HUES6 (cell line): ENCODE results near the gene TLE1.

ENCODE experiments used
- H3K27ac ChIP-seq: 2 replicates; pipeline ENCODE4 v1.7.0; 2013; ENCODE audit warnings: low read depth, mild to moderate bottlenecking, low read length, inconsistent platforms
- H3K27me3 ChIP-seq: 2 replicates; pipeline ENCODE4 v1.6.1; 2013; ENCODE audit warnings: low read length; ENCODE audit not compliant: control insufficient read depth, insufficient read depth
- H3K36me3 ChIP-seq: 2 replicates; pipeline ENCODE4 v1.6.1; 2013; ENCODE audit warnings: low read length; ENCODE audit not compliant: control insufficient read depth, insufficient read depth
- H3K4me1 ChIP-seq: 2 replicates; pipeline ENCODE4 v1.6.1; 2013; ENCODE audit warnings: low read length; ENCODE audit not compliant: control insufficient read depth, insufficient read depth
- H3K4me3 ChIP-seq: 2 replicates; pipeline ENCODE4 v1.5.1; 2013; ENCODE audit warnings: low read depth, low read length
- H3K9ac ChIP-seq: one replicate; pipeline ENCODE4 v1.6.1; 2013; ENCODE audit warnings: mild to moderate bottlenecking, low read length
- H3K9me3 ChIP-seq: 2 replicates; pipeline ENCODE4 v1.6.1; 2013; ENCODE audit warnings: low read depth, low read length; ENCODE audit not compliant: control insufficient read depth, insufficient read depth

TLE1 gene

GRCh38 chr9:81685763-81686613 is 3.4 kb downstream of the TLE1 start:
- Histone ChIP-seq H3K9me3 (no peaks in the 10 kb centered on the region), H3K27ac (no peak overlapping the region), H3K4me1 (peaks cover 35% of the 10 kb centered on the region), H3K36me3 (peaks cover 51% of the 10 kb centered on the region), H3K4me3 (peak overlapping the region; percentile 90), H3K27me3 (peaks cover 7% of the 10 kb centered on the region), H3K9ac (no peak overlapping the region)

- H3K4me1 ChIP-seq, result peaks cover 40% of the 10 kb centered on the region
- H3K27me3 ChIP-seq, result no peaks in the 10 kb centered on the region
- H3K36me3 ChIP-seq, result peaks cover 56% of the 10 kb centered on the region
- H3K27ac ChIP-seq, result no peak overlapping the region
- H3K9me3 ChIP-seq, result no peaks in the 10 kb centered on the region
- no peak overlapping the region for H3K9ac ChIP-seq
- H3K4me3 ChIP-seq, result no peak overlapping the region
Observed at GRCh38 chr9:81684635-81685034, 4.7 kb downstream of the TLE1 start.

GRCh38 chr9:81683704-81684103 is 5.6 kb downstream of the TLE1 start:
- H3K4me1 ChIP-seq, result peaks cover 40% of the 10 kb centered on the region
- no peak overlapping the region for H3K9ac ChIP-seq
- H3K36me3 ChIP-seq, result peaks cover 56% of the 10 kb centered on the region
- H3K27me3 ChIP-seq, result no peaks in the 10 kb centered on the region
- H3K27ac ChIP-seq, result no peak overlapping the region
- H3K9me3 ChIP-seq, result no peaks in the 10 kb centered on the region
- H3K4me3 ChIP-seq, result no peak overlapping the region

GRCh38 chr9:81683238-81683637 is 6.1 kb downstream of the TLE1 start:
- Histone ChIP-seq H3K4me1 (peaks cover 40% of the 10 kb centered on the region), H3K27ac (no peak overlapping the region), H3K9ac (no peak overlapping the region), H3K9me3 (no peaks in the 10 kb centered on the region), H3K36me3 (peaks cover 57% of the 10 kb centered on the region), H3K27me3 (no peaks in the 10 kb centered on the region), H3K4me3 (no peak overlapping the region)

- peaks cover 60% of the 10 kb centered on the region for H3K36me3 ChIP-seq
- no peak overlapping the region for H3K4me3 ChIP-seq
- no peaks in the 10 kb centered on the region for H3K9me3 ChIP-seq
- no peak overlapping the region for H3K9ac ChIP-seq
- no peak overlapping the region for H3K27ac ChIP-seq
- peaks cover 40% of the 10 kb centered on the region for H3K4me1 ChIP-seq
- no peaks in the 10 kb centered on the region for H3K27me3 ChIP-seq
Observed at GRCh38 chr9:81682797-81683196, 6.5 kb downstream of the TLE1 start.

GRCh38 chr9:81682177-81682576 is 7.2 kb downstream of the TLE1 start:
- no peaks in the 10 kb centered on the region for H3K9me3 ChIP-seq
- no peak overlapping the region for H3K27ac ChIP-seq
- H3K9ac ChIP-seq, result no peak overlapping the region
- H3K27me3 ChIP-seq, result no peaks in the 10 kb centered on the region
- peaks cover 60% of the 10 kb centered on the region for H3K36me3 ChIP-seq
- no peak overlapping the region for H3K4me3 ChIP-seq
- H3K4me1 ChIP-seq, result peaks cover 40% of the 10 kb centered on the region

- no peak overlapping the region for H3K9ac ChIP-seq
- peaks cover 60% of the 10 kb centered on the region for H3K36me3 ChIP-seq
- no peaks in the 10 kb centered on the region for H3K27me3 ChIP-seq
- H3K4me1 ChIP-seq, result peaks cover 30% of the 10 kb centered on the region
- H3K27ac ChIP-seq, result no peak overlapping the region
- no peaks in the 10 kb centered on the region for H3K9me3 ChIP-seq
- H3K4me3 ChIP-seq, result no peak overlapping the region
Observed at GRCh38 chr9:81680506-81680905, 8.8 kb downstream of the TLE1 start.

GRCh38 chr9:81680006-81680405 is 9.3 kb downstream of the TLE1 start:
- Histone ChIP-seq H3K36me3 (peaks cover 55% of the 10 kb centered on the region), H3K27ac (no peak overlapping the region), H3K4me1 (peaks cover 29% of the 10 kb centered on the region), H3K9ac (no peak overlapping the region), H3K9me3 (no peaks in the 10 kb centered on the region), H3K4me3 (no peak overlapping the region), H3K27me3 (no peaks in the 10 kb centered on the region)

GRCh38 chr9:81678088-81678487 is 11.3 kb downstream of the TLE1 start:
- no peaks in the 10 kb centered on the region for H3K27me3 ChIP-seq
- H3K4me3 ChIP-seq, result no peak overlapping the region
- no peak overlapping the region for H3K9ac ChIP-seq
- peaks cover 13% of the 10 kb centered on the region; the same call in 1 of the 2 replicates for H3K4me1 ChIP-seq
- no peak overlapping the region for H3K27ac ChIP-seq
- no peaks in the 10 kb centered on the region for H3K9me3 ChIP-seq
- peaks cover 36% of the 10 kb centered on the region for H3K36me3 ChIP-seq

GRCh38 chr9:81676395-81676794 is 13.0 kb downstream of the TLE1 start:
- Histone ChIP-seq H3K27ac (no peak overlapping the region), H3K36me3 (peaks cover 22% of the 10 kb centered on the region), H3K27me3 (no peaks in the 10 kb centered on the region), H3K9me3 (no peaks in the 10 kb centered on the region), H3K4me3 (no peak overlapping the region), H3K9ac (no peak overlapping the region), H3K4me1 (peaks cover 10% of the 10 kb centered on the region; the same call in 1 of the 2 replicates)

- Histone ChIP-seq H3K27me3 (no peaks in the 10 kb centered on the region), H3K36me3 (peaks cover 22% of the 10 kb centered on the region), H3K9me3 (no peaks in the 10 kb centered on the region), H3K27ac (no peak overlapping the region), H3K4me3 (no peak overlapping the region), H3K4me1 (peaks cover 10% of the 10 kb centered on the region; the same call in 1 of the 2 replicates), H3K9ac (no peak overlapping the region)
Observed at GRCh38 chr9:81673310-81673709, 16.0 kb downstream of the TLE1 start.
